CD4-positive, alpha-beta T cell (primary cell): Measurements from ENCODE around the gene FHOD3. TPM values are rescaled to one million over a fixed set of nuclear protein-coding genes. Genes with fewer than 3 reads are reported as not detected.

Experiments used
- ATAC-seq: fragments of 200-7000 bp; cut with Tn5 transposase; one replicate; pipeline ENCODE4 v1.10.0; 2022; ENCODE audit warnings: mild to moderate bottlenecking; ENCODE audit not compliant: poor library complexity
- CTCF ChIA-PET: fragments of 350-600 bp; sonication (Branson Sonifier 250); formaldehyde crosslinking; loops from one replicate; lab custom pipeline; 2021; ENCODE audit warnings: antibody characterized with exemption, inconsistent platforms; lab: Charles Lee
- POLR2A ChIA-PET: fragments of 350-600 bp; sonication (Branson Sonifier 250); formaldehyde crosslinking; loops from one replicate; lab custom pipeline; 2021; ENCODE audit warnings: antibody characterized with exemption, inconsistent platforms; lab: Charles Lee
- DNase-seq, 14 experiments: peaks; one replicate each; pipeline ENCODE4 v3.0.0-alpha.2; 2013 to 2020; ENCODE audit warnings: mixed read lengths in 2 of 14
- H3K27ac ChIP-seq, 2 donors: one replicate each; pipeline versions ENCODE4 v1.5.1 to v1.7.0; 2013; ENCODE audit warnings: low read length in 2 of 2, low read depth in 1 of 2, mild to moderate bottlenecking in 1 of 2
- H3K27me3 ChIP-seq, 2 experiments: 1 replicate in 1 of 2; 2 replicates in 1 of 2; pipeline versions ENCODE4 v1.6.1 to v1.7.0; 2013; ENCODE audit warnings: low read length in 2 of 2, control low read depth in 1 of 2, mild to moderate bottlenecking in 1 of 2, moderate library complexity in 1 of 2; ENCODE audit not compliant: insufficient read depth in 2 of 2, control insufficient read depth in 1 of 2
- H3K36me3 ChIP-seq: one replicate; pipeline ENCODE4 v1.6.1; 2013; ENCODE audit warnings: low read length, control low read depth; ENCODE audit not compliant: insufficient read depth
- H3K4me1 ChIP-seq: one replicate; pipeline ENCODE4 v1.6.1; 2013; ENCODE audit warnings: low read length, control low read depth; ENCODE audit not compliant: insufficient read depth
- H3K4me3 ChIP-seq: one replicate; pipeline ENCODE4 v1.5.1; 2013; ENCODE audit warnings: mild to moderate bottlenecking, low read length, moderate library complexity
- H3K9me3 ChIP-seq, 2 experiments: 1 replicate in 1 of 2; 2 replicates in 1 of 2; pipeline versions ENCODE4 v1.6.1 to v1.7.0; 2013; ENCODE audit warnings: low read length in 2 of 2, mild to moderate bottlenecking in 2 of 2, control low read depth in 1 of 2, moderate library complexity in 1 of 2; ENCODE audit not compliant: control insufficient read depth in 1 of 2, insufficient read depth in 1 of 2
- H3K27ac Mint-ChIP-seq: one replicate; pipeline ENCODE4 v1.8.0; 2020; ENCODE audit warnings: mixed read lengths
- H3K27me3 Mint-ChIP-seq: one replicate; pipeline ENCODE4 v1.8.0; 2021; ENCODE audit warnings: mixed read lengths
- H3K36me3 Mint-ChIP-seq: one replicate; pipeline ENCODE4 v1.8.0; 2021; ENCODE audit warnings: low read depth, mixed read lengths
- H3K4me1 Mint-ChIP-seq: one replicate; pipeline ENCODE4 v1.8.0; 2021; ENCODE audit warnings: low read depth, mixed read lengths
- H3K4me3 Mint-ChIP-seq: one replicate; pipeline ENCODE4 v1.8.0; 2020; ENCODE audit warnings: mild to moderate bottlenecking, mixed read lengths
- H3K9me3 Mint-ChIP-seq: one replicate; pipeline ENCODE4 v1.8.0; 2020; ENCODE audit warnings: mixed read lengths
- intact Hi-C, 2 experiments: fragments of 100-400 bp; cut with DNase I in 1 of 2; cut with micrococcal nuclease in 1 of 2; formaldehyde crosslinking; loops; one replicate each; pipeline versions ENCODE4 v1.15.1 to v1.9.0; 2023 to 2025; cut with DNase I, micrococcal nuclease
- total RNA-seq, 174 experiments: library from RNA in 2 of 174; stranded (reverse) in 2 of 174; gene quantifications; one replicate each; pipeline ENCODE4 v1.2.3 and lab custom pipeline; 2021 to 2026
- TF ChIP-seq, protein P1 (sequence below): fragments of 200-600 bp; IDR thresholded peaks from one replicate; pipeline ENCODE4 v1.8.0; 2022; ENCODE audit warnings: antibody characterized with exemption, mild to moderate bottlenecking

Gene FHOD3
- total RNA-seq, 2 experiments from 2014 or later = not detected

DNA sequence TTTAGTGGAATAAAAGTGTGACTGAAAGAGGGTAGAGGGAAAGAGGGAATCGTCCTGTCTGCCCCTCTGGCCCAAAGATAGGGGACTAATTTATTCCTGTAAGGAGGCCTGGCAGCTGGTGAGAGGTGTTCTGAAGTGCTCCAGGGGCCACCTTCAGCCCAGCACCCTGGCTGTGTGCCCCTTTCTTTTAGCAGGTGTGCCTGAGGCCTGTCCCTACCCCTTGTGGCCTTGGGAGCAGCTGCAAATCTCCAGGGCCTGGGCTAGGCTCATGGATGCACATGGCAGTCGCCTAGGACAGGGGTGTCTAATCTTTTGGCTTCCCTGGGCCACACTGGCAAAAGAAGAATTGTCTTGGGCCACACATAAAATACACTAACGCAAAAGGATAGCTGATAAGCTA lies 37.3 kb downstream of the FHOD3 start:
- intact Hi-C loops = no loop called here
- H3K4me3 ChIP-seq = no peak overlapping the region
- Mint-ChIP-seq H3K27me3 (peaks cover 24% of the 10 kb centered on the region), H3K27ac (no peak overlapping the region), H3K4me1 (no peaks in the 10 kb centered on the region), H3K9me3 (no peaks in the 10 kb centered on the region), H3K4me3 (no peak overlapping the region), H3K36me3 (no peaks in the 10 kb centered on the region)
- H3K36me3 ChIP-seq = no peaks in the 10 kb centered on the region
- H3K27me3 ChIP-seq = peaks cover 4 to 7% of the 10 kb centered on the region in 2 experiments
- H3K9me3 ChIP-seq = no peaks in the 10 kb centered on the region
- ChIA-PET CTCF (no interaction called here), POLR2A (no interaction called here)
- TF ChIP-seq, protein P1, sequence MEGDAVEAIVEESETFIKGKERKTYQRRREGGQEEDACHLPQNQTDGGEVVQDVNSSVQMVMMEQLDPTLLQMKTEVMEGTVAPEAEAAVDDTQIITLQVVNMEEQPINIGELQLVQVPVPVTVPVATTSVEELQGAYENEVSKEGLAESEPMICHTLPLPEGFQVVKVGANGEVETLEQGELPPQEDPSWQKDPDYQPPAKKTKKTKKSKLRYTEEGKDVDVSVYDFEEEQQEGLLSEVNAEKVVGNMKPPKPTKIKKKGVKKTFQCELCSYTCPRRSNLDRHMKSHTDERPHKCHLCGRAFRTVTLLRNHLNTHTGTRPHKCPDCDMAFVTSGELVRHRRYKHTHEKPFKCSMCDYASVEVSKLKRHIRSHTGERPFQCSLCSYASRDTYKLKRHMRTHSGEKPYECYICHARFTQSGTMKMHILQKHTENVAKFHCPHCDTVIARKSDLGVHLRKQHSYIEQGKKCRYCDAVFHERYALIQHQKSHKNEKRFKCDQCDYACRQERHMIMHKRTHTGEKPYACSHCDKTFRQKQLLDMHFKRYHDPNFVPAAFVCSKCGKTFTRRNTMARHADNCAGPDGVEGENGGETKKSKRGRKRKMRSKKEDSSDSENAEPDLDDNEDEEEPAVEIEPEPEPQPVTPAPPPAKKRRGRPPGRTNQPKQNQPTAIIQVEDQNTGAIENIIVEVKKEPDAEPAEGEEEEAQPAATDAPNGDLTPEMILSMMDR = no peak
- no peak overlapping the region for H3K27ac ChIP-seq
- no peaks in the 10 kb centered on the region for H3K4me1 ChIP-seq
- no peak for ATAC-seq
- DNase-seq = no peak

DNA sequence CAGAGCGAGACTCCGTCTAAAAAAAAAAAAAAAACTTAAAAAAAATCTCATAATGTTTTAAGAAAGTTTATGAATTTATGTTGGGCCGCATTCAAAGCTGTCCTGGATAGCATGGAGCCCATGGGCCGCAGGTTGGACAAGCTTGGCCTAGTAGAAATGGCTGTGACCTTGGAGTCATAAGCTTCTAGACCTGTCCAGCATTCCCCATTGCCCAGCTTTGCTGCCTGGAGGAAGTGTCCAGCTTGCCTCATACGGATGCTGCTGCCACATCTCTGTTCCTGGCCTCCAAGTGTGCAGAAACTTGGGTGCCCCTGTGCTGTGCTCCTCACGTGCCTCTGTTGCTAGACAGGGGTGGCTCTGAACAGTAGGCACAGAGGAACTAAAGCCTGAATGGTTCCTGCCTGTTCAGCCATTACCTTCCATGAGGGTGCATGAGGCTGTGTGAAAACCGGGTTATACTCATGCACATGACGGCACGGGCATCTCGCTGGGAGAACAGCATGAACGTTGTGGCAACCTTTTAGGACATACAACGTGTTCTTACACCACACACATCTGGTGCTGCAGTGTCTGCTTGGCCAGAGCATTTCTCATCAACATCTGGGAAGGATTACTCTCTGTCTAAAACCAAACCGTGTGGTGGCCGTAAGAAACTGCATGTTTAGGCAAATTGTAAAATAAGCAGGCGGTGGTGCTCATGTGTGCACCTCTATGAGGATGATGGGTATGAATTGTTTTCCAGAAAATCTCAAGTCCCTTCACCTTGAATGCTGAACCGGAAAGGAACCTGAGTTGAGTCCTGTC lies 38.2 kb downstream of the FHOD3 start:
- TF ChIP-seq, protein P1 = no peak
- Histone ChIP-seq H3K9me3 (no peaks in the 10 kb centered on the region), H3K36me3 (no peaks in the 10 kb centered on the region), H3K4me1 (no peaks in the 10 kb centered on the region), H3K27ac (no peak overlapping the region), H3K27me3 (peaks cover 0 to 4% of the 10 kb centered on the region in 2 experiments), H3K4me3 (no peak overlapping the region)
- DNase-seq = no peak
- intact Hi-C loops = no loop called here
- ChIA-PET CTCF (no interaction called here), POLR2A (no interaction called here)
- H3K27ac Mint-ChIP-seq = no peak overlapping the region
- H3K9me3 Mint-ChIP-seq = no peaks in the 10 kb centered on the region
- H3K4me1 Mint-ChIP-seq = no peaks in the 10 kb centered on the region
- ATAC-seq = no peak
- no peaks in the 10 kb centered on the region for H3K36me3 Mint-ChIP-seq
- H3K4me3 Mint-ChIP-seq = no peak overlapping the region
- peaks cover 19% of the 10 kb centered on the region for H3K27me3 Mint-ChIP-seq

DNA sequence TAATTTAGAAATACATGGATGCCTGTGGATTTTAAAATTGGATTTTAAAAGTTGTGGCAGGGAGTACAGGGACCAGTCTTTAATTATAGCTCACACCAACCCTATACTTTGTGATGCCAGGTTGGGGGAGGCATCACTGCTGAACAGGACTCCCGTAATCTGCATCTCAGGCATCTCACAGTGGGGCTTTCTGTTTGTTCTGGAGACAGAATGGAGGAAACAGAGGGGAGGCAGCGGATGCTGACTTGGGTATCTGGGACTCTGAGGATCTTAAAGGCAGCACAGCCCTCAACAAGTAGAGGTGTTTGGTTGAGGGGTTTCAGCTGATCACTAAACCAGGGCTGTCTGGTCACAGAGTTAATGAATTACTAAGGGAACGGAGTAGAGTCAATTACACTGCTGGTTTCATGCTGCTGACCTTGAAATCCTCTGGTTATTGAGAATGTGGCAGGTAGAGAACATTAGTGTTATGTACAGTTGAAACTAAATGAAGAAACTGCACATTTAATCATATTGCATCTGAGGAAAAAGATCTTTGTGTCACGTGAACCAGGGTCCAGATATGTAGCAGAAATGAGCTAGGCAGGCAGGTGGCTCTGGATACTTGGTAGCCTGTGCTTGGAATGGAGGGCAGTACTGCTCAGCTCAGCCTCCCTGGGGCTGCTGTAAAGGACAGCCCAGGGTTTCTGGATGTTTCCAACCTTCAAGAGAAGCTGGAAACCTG lies 40.3 kb downstream of the FHOD3 start:
- Histone ChIP-seq H3K4me1 (no peaks in the 10 kb centered on the region), H3K27ac (no peak overlapping the region), H3K9me3 (no peaks in the 10 kb centered on the region), H3K36me3 (no peaks in the 10 kb centered on the region), H3K27me3 (peaks cover 0 to 4% of the 10 kb centered on the region in 2 experiments), H3K4me3 (no peak overlapping the region)
- no peak overlapping the region for H3K27ac Mint-ChIP-seq
- intact Hi-C loops = no loop called here
- no peak overlapping the region for H3K4me3 Mint-ChIP-seq
- H3K4me1 Mint-ChIP-seq = no peaks in the 10 kb centered on the region
- ChIA-PET POLR2A (no interaction called here), CTCF (no interaction called here)
- no peak for ATAC-seq
- H3K36me3 Mint-ChIP-seq = no peaks in the 10 kb centered on the region
- no peak for DNase-seq
- H3K9me3 Mint-ChIP-seq = peaks cover 3% of the 10 kb centered on the region
- peaks cover 13% of the 10 kb centered on the region for H3K27me3 Mint-ChIP-seq
- TF ChIP-seq, protein P1 = no peak
